Testis (tissue), 3 donors: Measurements from ENCODE around the gene PITRM1. TPM values are rescaled to one million over a fixed set of nuclear protein-coding genes. Genes with fewer than 3 reads are reported as not detected.

Experiments
- DNase-seq: peaks from one replicate; pipeline ENCODE4 v3.0.0-alpha.2; 2019
- H3K27ac ChIP-seq, 2 donors: fragments of 200-600 bp; sonication (generic); one replicate each; pipeline ENCODE4 v1.5.1; 2019
- H3K27me3 ChIP-seq: fragments of 200-600 bp; sonication (generic); one replicate; pipeline ENCODE4 v1.5.1; 2019
- H3K36me3 ChIP-seq: fragments of 200-600 bp; sonication (generic); one replicate; pipeline ENCODE4 v1.5.1; 2017; ENCODE audit warnings: low read depth; ENCODE audit errors: missing control alignments
- H3K4me1 ChIP-seq: fragments of 200-600 bp; sonication (generic); one replicate; pipeline ENCODE4 v1.5.1; 2019
- H3K4me3 ChIP-seq, 2 donors: fragments of 200-600 bp; sonication (generic); one replicate each; pipeline ENCODE4 v1.5.1; 2017 to 2019
- H3K9me3 ChIP-seq: fragments of 200-600 bp; sonication (generic); one replicate; pipeline ENCODE4 v1.5.1; 2017
- POLR2A ChIP-seq: fragments of 450-650 bp; IDR thresholded peaks from one replicate; pipeline ENCODE4 v1.6.1; 2017; ENCODE audit warnings: antibody characterized with exemption, mild to moderate bottlenecking, moderate library complexity
- WGBS, 2 donors: methylation state at CpG; one replicate each; pipeline ENCODE4 v1.1.5; 2018; 5-methylcytosine and 5-hydroxymethylcytosine counted together
- intact Hi-C: fragments of 100-400 bp; cut with DNase I; formaldehyde crosslinking; loops from one replicate; pipeline ENCODE4 v1.15.1; 2023; ENCODE audit warnings: low total_unique reads
- polyA plus RNA-seq: library from polyadenylated mRNA; stranded (reverse); fragments of 350-450 nt; fragmentation: Illumina TruSeq; extraction: RNeasy Lipid Tissue Mini Kit (QIAGEN cat#74804); gene quantifications from one replicate; pipeline ENCODE4 v1.2.3, GENCODE V29; 2014; ENCODE audit warnings: low read depth, low replicate concordance; ENCODE audit not compliant: insufficient read depth
- total RNA-seq, 2 donors: library from RNA; depleted of rRNA; stranded (reverse); fragments of >200 nt; gene quantifications; one replicate each; pipeline ENCODE4 v1.2.3, GENCODE V29; 2016
- TF ChIP-seq, protein P1 (sequence below), 3 experiments: fragments of 450-650 bp in 2 of 3; fragments of 200-600 bp in 1 of 3; sonication (generic) in 1 of 3; IDR thresholded peaks; one replicate each; pipeline ENCODE4 v1.5.1; 2016 to 2019; ENCODE audit warnings: antibody characterized with exemption in 3 of 3, mild to moderate bottlenecking in 2 of 3, moderate library complexity in 1 of 3

PITRM1 gene
- total and polyA plus RNA-seq, 3 donors from 2014 or later: 109 to 162 (median 125) TPM

- no peak overlapping the region for H3K4me3 ChIP-seq
- H3K4me1 ChIP-seq: no peaks in the 10 kb centered on the region
- H3K9me3 ChIP-seq: no peaks in the 10 kb centered on the region
- no peak for DNase-seq
- TF ChIP-seq, protein P1, sequence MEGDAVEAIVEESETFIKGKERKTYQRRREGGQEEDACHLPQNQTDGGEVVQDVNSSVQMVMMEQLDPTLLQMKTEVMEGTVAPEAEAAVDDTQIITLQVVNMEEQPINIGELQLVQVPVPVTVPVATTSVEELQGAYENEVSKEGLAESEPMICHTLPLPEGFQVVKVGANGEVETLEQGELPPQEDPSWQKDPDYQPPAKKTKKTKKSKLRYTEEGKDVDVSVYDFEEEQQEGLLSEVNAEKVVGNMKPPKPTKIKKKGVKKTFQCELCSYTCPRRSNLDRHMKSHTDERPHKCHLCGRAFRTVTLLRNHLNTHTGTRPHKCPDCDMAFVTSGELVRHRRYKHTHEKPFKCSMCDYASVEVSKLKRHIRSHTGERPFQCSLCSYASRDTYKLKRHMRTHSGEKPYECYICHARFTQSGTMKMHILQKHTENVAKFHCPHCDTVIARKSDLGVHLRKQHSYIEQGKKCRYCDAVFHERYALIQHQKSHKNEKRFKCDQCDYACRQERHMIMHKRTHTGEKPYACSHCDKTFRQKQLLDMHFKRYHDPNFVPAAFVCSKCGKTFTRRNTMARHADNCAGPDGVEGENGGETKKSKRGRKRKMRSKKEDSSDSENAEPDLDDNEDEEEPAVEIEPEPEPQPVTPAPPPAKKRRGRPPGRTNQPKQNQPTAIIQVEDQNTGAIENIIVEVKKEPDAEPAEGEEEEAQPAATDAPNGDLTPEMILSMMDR (IDR thresholded peaks at IDR 0.05): no peak
- TF ChIP-seq POLR2A: no peak
- intact Hi-C loops: no loop called here
- H3K36me3 ChIP-seq: no peaks in the 10 kb centered on the region
- H3K27me3 ChIP-seq: no peaks in the 10 kb centered on the region
- H3K27ac ChIP-seq: no peak overlapping the region
- 51 to 67% methylated on average over 15 of the region's 15 CpGs for WGBS, 2 donors
Measured at GRCh38 chr10:3111621-3112163, 60.9 kb downstream of the PITRM1 start.

DNA sequence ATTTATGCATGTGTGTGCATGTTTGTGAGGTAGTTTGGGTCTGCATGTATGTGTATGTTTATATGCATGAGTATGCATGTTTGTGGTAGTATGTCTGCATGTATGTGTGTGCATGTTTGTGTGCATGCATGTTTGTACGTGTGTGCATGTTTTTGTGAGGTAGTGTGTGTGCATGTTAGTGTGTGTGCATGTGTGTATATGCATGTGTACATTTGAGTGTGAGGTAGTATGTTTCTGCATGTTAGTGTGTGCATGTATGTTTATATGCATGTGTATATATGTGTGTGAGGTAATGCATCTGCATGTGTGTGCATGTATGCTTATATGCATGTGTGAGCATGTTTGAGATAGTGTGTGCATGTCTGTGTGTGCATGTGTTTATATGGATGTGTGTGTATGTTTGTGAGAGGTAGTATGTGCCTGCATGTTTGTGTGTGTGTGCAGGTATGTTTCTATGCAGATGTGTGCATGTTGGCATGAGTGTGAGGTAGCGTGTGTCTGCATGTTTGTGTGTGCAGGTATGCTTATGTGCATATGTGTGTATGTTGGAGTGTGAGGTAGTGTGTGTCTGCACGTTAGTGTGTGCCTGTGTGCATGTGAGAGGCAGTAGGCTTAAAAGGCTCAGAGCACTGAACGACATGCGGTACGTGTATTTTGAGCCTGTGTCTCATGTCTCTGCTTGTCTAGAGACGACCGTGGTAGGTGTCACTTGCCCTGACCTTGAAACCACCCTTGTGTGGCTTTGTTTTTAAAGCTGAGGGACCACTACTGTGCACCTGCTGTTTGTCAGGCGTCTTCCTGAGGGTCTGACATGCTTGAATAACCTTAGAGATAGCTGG lies 61.6 kb downstream of the PITRM1 start:
- TF ChIP-seq, protein P1 (IDR thresholded peaks at IDR 0.05): no peak
- TF ChIP-seq POLR2A: no peak
- Histone ChIP-seq H3K4me1 (no peaks in the 10 kb centered on the region), H3K9me3 (no peaks in the 10 kb centered on the region), H3K4me3 (no peak overlapping the region), H3K27me3 (no peaks in the 10 kb centered on the region), H3K27ac (no peak overlapping the region), H3K36me3 (no peaks in the 10 kb centered on the region)
- DNase-seq: no peak
- 69 to 84% methylated on average over 9 of the region's 9 CpGs for WGBS, 2 donors
- intact Hi-C loops: no loop called here

GRCh38 chr10:3109633-3110032 lies 62.9 kb downstream of the PITRM1 start:
- TF ChIP-seq POLR2A: no peak
- TF ChIP-seq, protein P1 (IDR thresholded peaks at IDR 0.05): no peak
- Histone ChIP-seq H3K36me3 (no peaks in the 10 kb centered on the region), H3K27me3 (no peaks in the 10 kb centered on the region), H3K4me1 (no peaks in the 10 kb centered on the region), H3K4me3 (no peak overlapping the region), H3K9me3 (no peaks in the 10 kb centered on the region), H3K27ac (no peak overlapping the region)
- DNase-seq: no peak
- WGBS, 2 donors: 93 to 96% methylated on average over 12 of the region's 12 CpGs
- intact Hi-C loops: no loop called here

DNA sequence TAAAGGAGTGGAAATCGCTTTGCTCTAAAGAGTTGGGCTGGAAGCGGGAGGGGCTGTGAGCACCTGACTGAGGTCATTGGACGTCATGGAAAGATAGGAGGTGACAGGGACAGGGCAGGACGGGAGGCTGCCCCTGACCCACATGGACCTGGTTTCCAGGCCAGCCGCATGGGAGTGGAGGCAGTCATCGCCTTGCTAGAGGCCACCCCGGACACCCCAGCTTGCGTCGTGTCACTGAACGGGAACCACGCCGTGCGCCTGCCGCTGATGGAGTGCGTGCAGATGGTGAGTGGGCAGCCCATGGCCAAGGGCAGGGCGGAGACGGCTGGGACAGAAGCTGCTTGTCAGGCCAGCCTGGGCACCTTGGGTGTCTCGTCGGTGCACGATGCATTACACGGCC lies 63.4 kb downstream of the PITRM1 start:
- H3K36me3 ChIP-seq: no peaks in the 10 kb centered on the region
- H3K27ac ChIP-seq: no peak overlapping the region
- H3K4me1 ChIP-seq: no peaks in the 10 kb centered on the region
- no peaks in the 10 kb centered on the region for H3K9me3 ChIP-seq
- no peak overlapping the region for H3K4me3 ChIP-seq
- WGBS, 2 donors: 95 to 100% methylated on average over 16 to 21 of the region's 21 CpGs
- no peak for DNase-seq
- H3K27me3 ChIP-seq: no peaks in the 10 kb centered on the region
- TF ChIP-seq, protein P1 (IDR thresholded peaks at IDR 0.05): no peak
- no peak for TF ChIP-seq POLR2A
- intact Hi-C loops: no loop called here
